ENCODE measurements around the gene ACSF3. TPM values are rescaled to one million over a fixed set of nuclear protein-coding genes. Genes with fewer than 3 reads are reported as not detected.

The ACSF3 gene
- total RNA-seq, 4 donors from 2014 or later = 26.1 to 55.1 (median 32.5) TPM

GRCh38 chr16:89113661-89114060 lies 20.0 kb downstream of the ACSF3 start:
- no peaks in the 10 kb centered on the region for H3K27me3 ChIP-seq
- TF ChIP-seq EP300 (IDR thresholded peaks at IDR 0.05) = no peak
- TF ChIP-seq POLR2A (IDR thresholded peaks at IDR 0.05) = no peak
- no peak for TF ChIP-seq POLR2AphosphoS5 (IDR thresholded peaks at IDR 0.05)
- no peak for TF ChIP-seq CTCF (IDR thresholded peaks at IDR 0.05)
- H3K9me3 ChIP-seq = no peaks in the 10 kb centered on the region
- no peak overlapping the region for H3K27ac ChIP-seq
- H3K4me3 ChIP-seq = no peak overlapping the region
- H3K36me3 ChIP-seq = peaks cover 67% of the 10 kb centered on the region
- H3K4me1 ChIP-seq = peaks cover 14% of the 10 kb centered on the region
- DNase-seq (ENCODE audit: low spot score in 2 of 2) = no peak
- 89% methylated on average over 3 of the region's 27 CpGs for WGBS

- Histone ChIP-seq H3K27ac (no peak overlapping the region), H3K9me3 (no peaks in the 10 kb centered on the region), H3K36me3 (peaks cover 72% of the 10 kb centered on the region), H3K4me1 (peaks cover 14% of the 10 kb centered on the region), H3K4me3 (peak overlapping the region; percentile 9), H3K27me3 (no peaks in the 10 kb centered on the region)
- no peak for DNase-seq (ENCODE audit: low spot score in 2 of 2)
- TF ChIP-seq EP300 (IDR thresholded peaks at IDR 0.05) (no peak), CTCF (IDR thresholded peaks at IDR 0.05) (no peak), POLR2AphosphoS5 (IDR thresholded peaks at IDR 0.05) (no peak), POLR2A (IDR thresholded peaks at IDR 0.05) (no peak)
- WGBS = 80% methylated on average over 29 of the region's 33 CpGs
Measured at GRCh38 chr16:89114159-89114981, 20.7 kb downstream of the ACSF3 start.

GRCh38 chr16:89115216-89115861 lies 21.7 kb downstream of the ACSF3 start:
- peaks cover 14% of the 10 kb centered on the region for H3K4me1 ChIP-seq
- TF ChIP-seq POLR2AphosphoS5 (IDR thresholded peaks at IDR 0.05) (no peak), EP300 (IDR thresholded peaks at IDR 0.05) (no peak)
- no peaks in the 10 kb centered on the region for H3K27me3 ChIP-seq
- H3K4me3 ChIP-seq = peak overlapping the region; percentile 9
- no peak overlapping the region for H3K27ac ChIP-seq
- DNase-seq (ENCODE audit: low spot score in 2 of 2) = peak in 1 of 2 donors; percentile 80
- H3K36me3 ChIP-seq = peaks cover 81% of the 10 kb centered on the region
- whole genome bisulfite sequencing = 57% methylated on average over 25 of the region's 25 CpGs
- no peaks in the 10 kb centered on the region for H3K9me3 ChIP-seq

GRCh38 chr16:89116341-89117226 lies 22.9 kb downstream of the ACSF3 start:
- Histone ChIP-seq H3K9me3 (no peaks in the 10 kb centered on the region), H3K4me1 (peaks cover 14% of the 10 kb centered on the region), H3K27me3 (no peaks in the 10 kb centered on the region), H3K36me3 (peaks cover 88% of the 10 kb centered on the region), H3K4me3 (no peak overlapping the region), H3K27ac (no peak overlapping the region)
- no peak for TF ChIP-seq POLR2AphosphoS5 (IDR thresholded peaks at IDR 0.05)
- no peak for TF ChIP-seq CTCF (IDR thresholded peaks at IDR 0.05)
- TF ChIP-seq EP300 (IDR thresholded peaks at IDR 0.05) = no peak
- no peak for TF ChIP-seq POLR2A (IDR thresholded peaks at IDR 0.05)
- no peak for DNase-seq (ENCODE audit: low spot score in 2 of 2)
- 90% methylated on average over 26 of the region's 29 CpGs for WGBS

GRCh38 chr16:89117227-89117974 lies 23.7 kb downstream of the ACSF3 start:
- Histone ChIP-seq H3K27ac (no peak overlapping the region), H3K27me3 (no peaks in the 10 kb centered on the region), H3K4me1 (peaks cover 14% of the 10 kb centered on the region), H3K9me3 (no peaks in the 10 kb centered on the region), H3K4me3 (no peak overlapping the region), H3K36me3 (peaks cover 83% of the 10 kb centered on the region)
- DNase-seq (ENCODE audit: low spot score in 2 of 2) = no peak
- WGBS = 97% methylated on average over 23 of the region's 27 CpGs
- no peak for TF ChIP-seq CTCF (IDR thresholded peaks at IDR 0.05)
- TF ChIP-seq EP300 (IDR thresholded peaks at IDR 0.05) = no peak
- TF ChIP-seq POLR2AphosphoS5 (IDR thresholded peaks at IDR 0.05) = no peak
- no peak for TF ChIP-seq POLR2A (IDR thresholded peaks at IDR 0.05)
